ENCODE results near the gene ARVCF.
"Not testable (repeated sequence)": the region's sequence is repeated elsewhere in the genome, so short reads cannot be mapped to it uniquely, and the experiment has no call there.

The ARVCF gene

DNA sequence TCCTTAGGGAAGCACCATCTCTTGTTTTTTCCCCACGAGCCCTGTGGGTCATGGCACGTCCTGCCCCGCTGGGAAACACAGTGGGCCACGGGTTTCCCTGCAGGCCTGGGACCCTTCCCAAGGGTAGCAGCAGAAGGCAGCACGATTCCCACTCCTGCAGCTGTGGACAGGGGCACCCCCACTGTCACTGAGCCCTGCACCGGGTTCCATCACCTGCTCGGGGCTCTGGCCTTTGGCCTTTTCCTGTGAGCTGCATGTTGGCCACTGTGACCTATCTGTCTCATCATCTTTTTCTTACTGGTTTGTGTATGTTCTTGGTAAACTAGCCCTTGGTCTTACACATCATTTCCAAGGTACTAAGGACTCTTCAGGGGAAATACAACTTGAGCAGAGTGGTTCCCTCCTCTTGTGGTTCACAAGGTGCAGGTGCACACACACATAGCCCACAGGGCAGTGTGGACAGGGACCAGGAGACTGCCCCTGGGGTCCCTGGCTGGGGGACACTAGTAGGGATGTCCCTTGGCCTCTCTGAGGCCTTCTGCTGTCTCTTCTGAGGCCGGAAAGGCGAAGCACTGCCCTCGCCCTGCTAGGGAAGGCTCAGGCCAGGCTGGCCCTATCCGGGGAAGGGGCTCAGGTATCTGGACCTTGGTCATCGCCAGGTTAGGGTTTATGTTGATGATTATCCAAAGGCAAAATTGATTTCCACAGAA, 56.0 kb downstream of the ARVCF start:
- no peak for DNase-seq (ENCODE audit: low read depth)

DNA sequence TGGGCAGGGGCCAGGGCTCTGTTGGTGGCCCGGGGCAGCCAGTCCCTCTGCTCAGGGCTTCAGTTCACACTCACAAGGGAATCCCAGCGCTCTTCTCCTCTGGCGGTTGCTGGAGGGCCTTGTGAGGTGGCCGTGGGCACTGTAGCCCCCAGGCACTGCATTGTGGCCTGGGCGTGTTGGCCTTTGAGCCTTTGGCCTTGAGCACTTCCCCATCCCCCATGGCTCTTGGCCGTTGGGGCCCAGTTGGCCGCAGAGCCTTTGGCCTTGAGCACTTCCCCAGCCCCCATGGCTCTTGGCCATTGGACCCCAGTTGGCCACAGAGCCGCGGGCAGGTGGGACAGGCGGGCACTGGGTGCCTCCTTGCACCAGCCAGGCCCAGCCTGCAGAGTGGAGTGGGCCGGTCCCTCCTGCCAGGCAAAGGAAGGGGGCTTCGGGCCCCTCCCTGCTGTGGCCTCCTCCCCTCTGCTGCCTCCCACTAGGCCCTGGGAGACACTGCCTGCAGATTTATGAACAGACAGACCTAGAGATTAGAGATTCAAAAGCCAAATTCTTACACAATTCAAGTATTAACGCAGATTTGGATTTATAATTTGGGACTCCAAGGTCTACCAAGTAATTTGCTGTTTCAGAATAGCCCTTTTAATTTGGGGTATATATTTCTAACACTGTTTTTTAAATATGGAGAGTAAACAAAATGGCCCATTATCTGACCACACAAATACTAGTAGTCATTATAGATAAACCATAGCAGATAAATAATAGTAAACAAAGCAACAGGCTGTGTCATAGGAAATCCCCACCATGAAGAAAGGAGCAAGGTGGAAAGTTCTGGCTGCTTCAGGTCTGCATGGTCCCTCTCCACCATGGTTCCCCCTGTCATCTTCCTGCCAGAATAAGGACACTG, 56.8 kb downstream of the ARVCF start:
- no peak for DNase-seq (ENCODE audit: low read depth)

DNA sequence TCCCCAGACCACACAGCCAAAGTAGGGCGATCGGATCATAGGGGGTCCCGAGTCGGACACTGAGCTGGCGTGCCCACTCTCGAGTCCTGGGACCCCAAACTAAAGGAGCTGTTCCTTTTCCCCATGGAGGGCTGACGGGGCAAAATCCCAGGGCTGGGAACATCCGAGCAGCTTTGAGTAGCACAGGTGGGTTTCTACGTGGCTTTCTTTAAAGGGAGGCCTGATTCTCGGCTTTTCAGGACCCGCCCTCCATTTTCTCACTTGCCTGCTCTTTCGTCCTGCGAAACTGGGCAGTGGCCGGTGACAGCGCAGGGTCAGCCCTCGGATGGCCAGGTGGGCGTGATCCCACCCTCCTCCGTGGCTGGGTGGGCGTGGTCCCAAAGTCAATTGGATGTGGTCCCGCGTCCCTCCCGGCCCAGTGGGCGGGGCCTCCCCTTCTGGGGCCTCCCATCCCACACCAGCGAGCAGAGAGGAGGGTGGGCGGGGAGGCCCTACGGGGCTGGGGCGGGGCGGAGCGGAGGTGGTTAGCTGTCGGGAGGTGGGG, 57.5 kb downstream of the ARVCF start:
- DNase-seq (ENCODE audit: low read depth), result no peak

- DNase-seq (ENCODE audit: low read depth), result no peak
These were observed 58.3 kb downstream of the ARVCF start for GRCh38 chr22:19958083-19959042.

- no peak for DNase-seq (ENCODE audit: low read depth)
These were observed 59.2 kb downstream of the ARVCF start for GRCh38 chr22:19957445-19957844.

GRCh38 chr22:19955241-19956128, 61.1 kb downstream of the ARVCF start:
- DNase-seq (ENCODE audit: low read depth), result no peak

- no peak for DNase-seq (ENCODE audit: low read depth)
These were observed 65.3 kb downstream of the ARVCF start for GRCh38 chr22:19951346-19951745.

DNA sequence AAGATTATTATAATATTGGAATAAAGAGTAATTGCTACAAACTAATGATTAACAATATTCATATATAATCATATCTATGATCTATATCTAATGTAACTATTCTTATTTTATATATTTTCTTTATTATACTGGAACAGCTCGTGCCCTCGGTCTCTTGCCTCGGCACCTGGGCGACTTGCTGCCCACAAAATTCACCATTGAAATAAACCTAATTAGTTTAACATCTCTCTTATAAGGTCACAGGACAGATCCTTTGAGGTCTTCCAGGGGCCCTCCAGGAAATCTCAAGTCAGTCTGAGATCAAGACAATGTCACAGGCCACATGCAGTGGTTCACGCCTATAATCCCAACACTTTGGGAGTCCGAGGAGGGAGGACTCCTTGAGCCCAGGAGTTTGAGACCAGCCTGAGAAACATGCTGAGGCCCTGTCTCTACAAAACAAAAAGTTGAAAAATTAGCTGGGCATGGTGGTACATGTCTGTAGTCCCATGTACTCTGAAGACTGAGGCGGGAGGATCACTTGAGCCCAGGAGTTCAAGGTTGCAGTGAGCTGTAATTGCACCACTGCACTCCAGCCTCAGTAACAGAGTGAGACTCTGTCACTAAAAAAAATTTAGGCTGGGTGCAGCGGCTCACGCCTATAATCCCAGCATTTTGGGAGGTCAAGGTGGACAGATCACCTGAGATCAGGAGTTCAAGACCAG, 68.4 kb downstream of the ARVCF start:
- no peak for DNase-seq (ENCODE audit: low read depth)

GRCh38 chr22:19943082-19944026, 73.3 kb downstream of the ARVCF start:
- DNase-seq (ENCODE audit: low read depth), result no peak

- DNase-seq (ENCODE audit: low read depth), result no peak
These were observed 74.2 kb downstream of the ARVCF start for GRCh38 chr22:19942157-19943081.

GRCh38 chr22:19941365-19942082, 75.1 kb downstream of the ARVCF start, which contains the start of the genes COMT and TXNRD2:
COMT (plus strand) TSS chr22:19941772; CDS start chr22:19962527, 20,755 bp downstream.
TXNRD2 (minus strand) TSS chr22:19941818; CDS start chr22:19941803, 15 bp downstream.
- DNase-seq (ENCODE audit: low read depth), result peak; percentile 46

DNA sequence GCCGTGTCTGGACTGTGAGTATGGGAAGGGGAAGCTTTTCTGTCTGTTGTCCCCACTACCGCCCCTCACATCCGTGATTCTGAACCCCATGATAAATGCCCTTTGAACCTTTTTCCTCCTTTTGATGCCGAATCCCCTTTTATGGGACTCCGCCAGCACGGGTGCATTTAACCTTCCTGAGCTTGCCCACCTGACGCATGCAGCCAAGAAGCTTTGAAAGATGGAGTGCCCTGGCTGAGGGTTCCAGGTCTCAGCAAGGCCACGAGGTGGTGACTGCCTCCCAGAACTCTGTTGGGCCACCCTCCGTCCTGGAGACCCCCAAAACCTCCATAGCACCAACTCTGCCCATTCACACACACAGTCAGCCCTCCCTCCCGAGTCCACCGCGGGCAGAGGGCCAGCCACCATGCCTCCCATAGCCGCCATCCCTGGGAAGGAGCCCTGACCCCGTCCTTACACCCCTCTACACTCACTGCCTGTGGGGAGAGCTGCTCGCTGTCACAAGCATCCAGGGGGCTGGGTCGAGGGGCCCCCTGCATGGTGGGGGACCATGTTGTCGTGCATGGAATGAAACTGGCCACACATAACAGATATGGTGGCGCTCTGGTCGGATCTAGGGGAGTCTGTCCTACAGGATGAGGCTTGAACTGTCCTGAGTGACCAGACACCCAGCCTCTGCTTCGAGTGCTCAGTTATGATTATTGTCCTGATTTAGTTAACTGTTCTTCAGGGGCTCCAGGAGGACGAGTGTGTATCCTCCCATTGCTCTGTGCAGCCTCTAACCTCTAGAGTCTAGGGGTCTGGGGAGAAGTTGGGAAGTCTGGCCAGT, 75.9 kb downstream of the ARVCF start:
- DNase-seq (ENCODE audit: low read depth), result no peak

GRCh38 chr22:19937616-19938473, 78.8 kb downstream of the ARVCF start:
- DNase-seq (ENCODE audit: low read depth), result no peak

GRCh38 chr22:19936513-19936912, 80.1 kb downstream of the ARVCF start:
- DNase-seq (ENCODE audit: low read depth), result no peak

DNA sequence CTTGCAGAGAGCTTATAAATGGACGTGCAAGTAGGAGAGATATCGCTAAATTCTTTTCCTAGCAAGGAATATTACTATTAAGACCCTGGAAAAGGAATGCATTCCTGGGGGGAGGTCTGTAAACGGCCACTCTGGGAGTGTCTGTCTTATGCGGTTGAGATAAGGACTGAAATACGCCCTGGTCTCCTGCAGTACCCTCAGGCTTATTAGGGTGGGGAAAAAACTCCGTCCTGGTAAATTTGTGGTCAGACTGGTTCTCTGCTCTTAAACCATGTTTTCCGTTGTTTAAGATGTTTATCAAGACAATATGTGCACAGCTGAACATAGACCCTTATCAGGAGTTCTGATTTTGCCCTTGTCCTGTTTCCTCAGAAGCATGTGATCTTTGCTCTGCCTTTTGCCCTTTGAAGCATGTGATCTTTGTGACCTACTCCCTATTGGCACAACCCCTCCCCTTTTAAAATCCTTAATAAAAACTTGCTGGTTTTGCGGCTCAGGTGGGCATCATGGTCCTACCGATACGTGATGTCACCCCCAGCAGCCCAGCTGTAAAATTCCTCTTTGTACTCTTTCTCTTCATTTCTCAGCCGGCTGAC, 81.4 kb downstream of the ARVCF start:
- not testable (repeated sequence) for DNase-seq (ENCODE audit: low read depth)

Data from activated T-cell treated with anti-CD3 and anti-CD28 coated beads for 24 hours (primary cell).